ENCODE results near the gene KIF18A.
"Not testable (repeated sequence)": the region's sequence is repeated elsewhere in the genome, so short reads cannot be mapped to it uniquely, and the experiment has no call there.

KIF18A gene

GRCh38 chr11:28106353-28107043, 1.5 kb downstream of the KIF18A start:
- DNase-seq (ENCODE audit: low spot score): no peak

GRCh38 chr11:28105869-28106268, 2.1 kb downstream of the KIF18A start:
- no peak for DNase-seq (ENCODE audit: low spot score)

- no peak for DNase-seq (ENCODE audit: low spot score)
These were observed 3.0 kb downstream of the KIF18A start for GRCh38 chr11:28104984-28105383.

GRCh38 chr11:28104425-28104824, 3.5 kb downstream of the KIF18A start:
- DNase-seq (ENCODE audit: low spot score): no peak

GRCh38 chr11:28102300-28102699, 5.7 kb downstream of the KIF18A start:
- DNase-seq (ENCODE audit: low spot score): not testable (repeated sequence)

- DNase-seq (ENCODE audit: low spot score): no peak
These were observed 7.3 kb downstream of the KIF18A start for GRCh38 chr11:28100665-28101064.

GRCh38 chr11:28099715-28100114, 8.2 kb downstream of the KIF18A start:
- no peak for DNase-seq (ENCODE audit: low spot score)

- DNase-seq (ENCODE audit: low spot score): no peak
These were observed 9.7 kb downstream of the KIF18A start for GRCh38 chr11:28098257-28098656.

GRCh38 chr11:28092786-28093185, 15.2 kb downstream of the KIF18A start:
- no peak for DNase-seq (ENCODE audit: low spot score)

- DNase-seq (ENCODE audit: low spot score): no peak
These were observed 17.8 kb downstream of the KIF18A start for GRCh38 chr11:28090052-28090749.

GRCh38 chr11:28089378-28089777, 18.6 kb downstream of the KIF18A start:
- DNase-seq (ENCODE audit: low spot score): no peak

GRCh38 chr11:28087693-28088092, 20.3 kb downstream of the KIF18A start:
- not testable (repeated sequence) for DNase-seq (ENCODE audit: low spot score)

GRCh38 chr11:28087192-28087591, 20.8 kb downstream of the KIF18A start:
- DNase-seq (ENCODE audit: low spot score): not testable (repeated sequence)

- no peak for DNase-seq (ENCODE audit: low spot score)
These were observed 21.4 kb downstream of the KIF18A start for GRCh38 chr11:28086569-28086968.

- no peak for DNase-seq (ENCODE audit: low spot score)
These were observed 24.8 kb downstream of the KIF18A start for GRCh38 chr11:28083118-28083517.

- no peak for DNase-seq (ENCODE audit: low spot score)
These were observed 30.4 kb downstream of the KIF18A start for GRCh38 chr11:28077521-28077920.

GRCh38 chr11:28072321-28072720, 35.6 kb downstream of the KIF18A start:
- no peak for DNase-seq (ENCODE audit: low spot score)

GRCh38 chr11:28071305-28071704, 36.7 kb downstream of the KIF18A start:
- DNase-seq (ENCODE audit: low spot score): no peak

GRCh38 chr11:28058333-28058732, 49.6 kb downstream of the KIF18A start:
- DNase-seq (ENCODE audit: low spot score): no peak

GRCh38 chr11:28054821-28055220, 53.1 kb downstream of the KIF18A start:
- DNase-seq (ENCODE audit: low spot score): no peak

GRCh38 chr11:28049338-28050216, 58.4 kb downstream of the KIF18A start:
- DNase-seq (ENCODE audit: low spot score): no peak

- DNase-seq (ENCODE audit: low spot score): no peak
These were observed 59.1 kb downstream of the KIF18A start for GRCh38 chr11:28048812-28049211.

All from globus pallidus (tissue), 1 donor.